ENCODE results near the gene RALGPS2.
"Not testable (repeated sequence)": the region's sequence is repeated elsewhere in the genome, so short reads cannot be mapped to it uniquely, and the experiment has no call there.

The RALGPS2 gene

DNA sequence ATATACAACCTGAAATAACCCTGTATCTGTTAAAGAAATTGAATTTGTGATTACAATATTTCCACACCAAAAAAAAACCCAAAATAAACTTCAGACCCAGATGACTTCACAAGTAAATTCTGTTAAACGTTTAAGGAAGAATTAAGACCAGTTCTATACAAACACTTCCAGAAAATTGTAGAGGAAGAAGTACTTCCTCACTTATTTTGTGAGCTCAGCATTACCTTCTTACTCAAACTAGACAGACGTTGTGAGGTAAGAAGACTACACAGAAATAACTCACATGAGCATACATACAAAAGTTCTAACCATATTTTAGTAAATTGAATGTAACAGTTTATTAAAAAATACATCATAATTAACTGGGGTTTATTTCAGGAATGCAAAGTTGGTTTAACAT lies 18.8 kb downstream of the RALGPS2 start:
- DNase-seq (ENCODE audit: low read depth), result no peak
- TF ChIP-seq, protein P1, sequence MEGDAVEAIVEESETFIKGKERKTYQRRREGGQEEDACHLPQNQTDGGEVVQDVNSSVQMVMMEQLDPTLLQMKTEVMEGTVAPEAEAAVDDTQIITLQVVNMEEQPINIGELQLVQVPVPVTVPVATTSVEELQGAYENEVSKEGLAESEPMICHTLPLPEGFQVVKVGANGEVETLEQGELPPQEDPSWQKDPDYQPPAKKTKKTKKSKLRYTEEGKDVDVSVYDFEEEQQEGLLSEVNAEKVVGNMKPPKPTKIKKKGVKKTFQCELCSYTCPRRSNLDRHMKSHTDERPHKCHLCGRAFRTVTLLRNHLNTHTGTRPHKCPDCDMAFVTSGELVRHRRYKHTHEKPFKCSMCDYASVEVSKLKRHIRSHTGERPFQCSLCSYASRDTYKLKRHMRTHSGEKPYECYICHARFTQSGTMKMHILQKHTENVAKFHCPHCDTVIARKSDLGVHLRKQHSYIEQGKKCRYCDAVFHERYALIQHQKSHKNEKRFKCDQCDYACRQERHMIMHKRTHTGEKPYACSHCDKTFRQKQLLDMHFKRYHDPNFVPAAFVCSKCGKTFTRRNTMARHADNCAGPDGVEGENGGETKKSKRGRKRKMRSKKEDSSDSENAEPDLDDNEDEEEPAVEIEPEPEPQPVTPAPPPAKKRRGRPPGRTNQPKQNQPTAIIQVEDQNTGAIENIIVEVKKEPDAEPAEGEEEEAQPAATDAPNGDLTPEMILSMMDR (conservative IDR thresholded peaks at IDR 0.05; ENCODE audit: low read depth, low read length), result no peak
- no peak overlapping the region for H3K4me3 ChIP-seq (ENCODE audit: low read depth, low read length)

DNA sequence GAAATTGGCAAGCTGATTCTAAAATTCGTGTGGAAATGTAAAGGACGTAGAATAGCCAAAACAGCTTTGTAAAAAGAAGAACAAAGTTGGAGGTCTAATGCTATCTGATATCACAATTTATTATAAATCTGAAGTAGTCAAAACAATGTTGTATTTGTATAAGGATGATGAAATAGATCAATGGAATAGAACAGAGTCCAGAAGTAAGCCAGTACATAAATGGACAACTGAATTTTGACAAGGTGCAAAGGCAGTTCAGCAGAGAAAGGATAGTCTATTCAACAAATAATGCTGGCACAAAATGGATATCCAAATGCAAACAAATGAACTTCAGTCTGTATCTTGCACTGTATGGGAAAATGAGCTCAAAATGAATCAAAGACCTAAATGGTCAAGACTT lies 20.2 kb downstream of the RALGPS2 start:
- TF ChIP-seq, protein P1 (conservative IDR thresholded peaks at IDR 0.05; ENCODE audit: low read depth, low read length), result no peak
- H3K4me3 ChIP-seq (ENCODE audit: low read depth, low read length), result no peak overlapping the region
- DNase-seq (ENCODE audit: low read depth), result no peak

DNA sequence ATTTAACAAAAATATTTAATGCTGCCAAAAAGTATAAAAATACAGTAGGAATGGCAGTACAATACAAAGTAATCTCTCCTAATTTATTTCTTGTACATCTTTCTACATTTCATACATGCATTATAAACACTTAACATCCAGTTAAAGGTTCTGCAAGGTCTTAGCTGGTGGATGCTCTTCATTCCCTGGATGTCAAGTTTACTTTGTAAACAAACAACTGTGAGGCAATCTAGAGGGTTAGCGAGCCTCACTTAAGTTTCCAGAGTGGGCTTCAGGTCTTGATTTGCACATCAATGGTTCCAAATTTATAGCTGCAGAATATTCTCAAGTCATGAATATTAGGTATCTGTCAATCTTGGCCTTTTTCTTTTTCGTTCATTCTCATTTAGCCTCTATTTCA lies 21.3 kb downstream of the RALGPS2 start:
- H3K4me3 ChIP-seq (ENCODE audit: low read depth, low read length), result no peak overlapping the region
- TF ChIP-seq, protein P1 (conservative IDR thresholded peaks at IDR 0.05; ENCODE audit: low read depth, low read length), result no peak
- DNase-seq (ENCODE audit: low read depth), result no peak

DNA sequence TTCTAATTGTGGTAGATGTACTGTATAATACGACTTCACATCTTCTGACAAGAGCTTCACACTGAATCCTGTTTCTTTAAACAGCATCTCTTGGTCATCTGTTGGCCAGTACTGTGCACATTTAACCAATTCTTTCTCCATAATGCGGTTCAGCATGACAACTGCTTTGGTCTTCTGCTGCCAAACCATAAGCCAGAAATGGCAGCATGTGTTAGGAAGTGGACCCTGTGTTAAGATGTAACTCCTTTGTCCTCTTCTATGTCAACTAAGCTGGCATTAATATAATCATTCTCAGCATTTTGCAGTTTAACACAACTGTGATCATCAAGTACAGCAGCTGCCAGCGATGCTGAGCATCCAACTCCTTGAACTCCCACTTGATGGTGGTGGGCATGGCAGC lies 22.3 kb downstream of the RALGPS2 start:
- H3K4me3 ChIP-seq (ENCODE audit: low read depth, low read length); DNase-seq (ENCODE audit: low read depth): not testable (repeated sequence)

DNA sequence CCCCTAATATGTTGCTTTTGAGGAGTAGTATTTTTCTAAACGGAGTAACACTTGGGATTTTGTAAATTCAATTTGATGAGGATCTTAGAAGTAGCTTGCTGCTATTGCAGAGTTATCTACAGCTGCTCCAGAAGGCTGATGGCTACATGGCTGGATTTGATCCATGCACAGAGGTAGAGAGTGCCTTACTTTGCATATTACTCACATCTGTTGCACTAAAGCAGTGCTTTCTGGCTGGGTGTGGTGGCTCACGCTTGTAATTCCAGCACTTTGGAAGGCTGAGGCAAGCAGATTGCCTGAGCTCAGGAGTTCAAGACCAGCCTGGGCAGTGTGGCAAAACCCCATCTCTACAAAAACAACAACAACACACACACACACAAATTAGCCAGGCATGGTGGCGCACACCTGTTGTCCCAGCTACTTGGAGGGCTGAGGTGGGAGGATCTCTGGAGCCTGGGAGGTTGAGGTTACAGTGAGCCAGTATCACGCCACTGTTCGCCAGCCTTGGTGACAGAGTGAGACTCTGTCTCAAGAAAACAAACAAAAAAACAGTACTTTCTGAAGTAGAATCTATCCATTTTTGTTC lies 24.6 kb downstream of the RALGPS2 start:
- TF ChIP-seq, protein P1 (conservative IDR thresholded peaks at IDR 0.05; ENCODE audit: low read depth, low read length), result no peak
- DNase-seq (ENCODE audit: low read depth), result no peak
- no peak overlapping the region for H3K4me3 ChIP-seq (ENCODE audit: low read depth, low read length)

DNA sequence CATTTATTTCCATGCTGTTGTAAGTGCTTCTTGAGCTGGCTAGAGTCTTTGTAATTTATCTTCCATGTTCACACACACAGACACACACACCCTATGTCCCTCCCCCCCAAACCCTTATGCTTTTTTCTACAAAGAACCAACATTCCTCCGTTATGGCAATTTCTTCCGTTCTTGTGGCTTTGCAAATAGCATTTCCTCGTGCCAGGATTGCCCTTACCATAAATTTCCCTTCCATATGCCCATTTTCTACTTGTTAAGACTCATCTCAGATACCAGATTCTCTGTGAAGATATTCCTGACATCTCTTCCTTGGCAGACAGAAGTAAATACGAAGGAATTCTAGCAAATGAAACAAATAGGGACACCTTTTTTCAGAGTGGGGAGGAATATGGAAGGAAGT lies 26.0 kb downstream of the RALGPS2 start:
- H3K4me3 ChIP-seq (ENCODE audit: low read depth, low read length), result no peak overlapping the region
- DNase-seq (ENCODE audit: low read depth), result no peak
- TF ChIP-seq, protein P1 (conservative IDR thresholded peaks at IDR 0.05; ENCODE audit: low read depth, low read length), result no peak

DNA sequence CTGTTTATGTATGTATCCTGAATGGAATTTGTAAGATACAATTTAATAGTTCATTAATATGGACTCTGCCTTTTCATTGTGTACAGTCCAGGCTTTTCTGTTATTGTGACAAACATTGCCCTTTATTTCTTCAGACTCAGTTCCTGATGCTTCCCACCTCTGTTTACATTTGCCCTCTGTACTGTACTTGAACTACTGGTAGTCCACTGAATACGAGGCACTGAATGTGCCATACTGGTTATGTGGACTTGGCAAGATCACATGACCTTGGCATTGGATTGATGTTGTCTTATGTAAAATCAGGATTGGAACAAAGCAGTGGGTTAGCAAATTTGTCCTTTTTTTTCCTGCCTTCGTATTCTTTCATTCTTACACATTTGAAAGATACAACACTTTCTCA lies 27.8 kb downstream of the RALGPS2 start:
- TF ChIP-seq, protein P1 (conservative IDR thresholded peaks at IDR 0.05; ENCODE audit: low read depth, low read length), result no peak
- DNase-seq (ENCODE audit: low read depth), result no peak
- H3K4me3 ChIP-seq (ENCODE audit: low read depth, low read length), result no peak overlapping the region

DNA sequence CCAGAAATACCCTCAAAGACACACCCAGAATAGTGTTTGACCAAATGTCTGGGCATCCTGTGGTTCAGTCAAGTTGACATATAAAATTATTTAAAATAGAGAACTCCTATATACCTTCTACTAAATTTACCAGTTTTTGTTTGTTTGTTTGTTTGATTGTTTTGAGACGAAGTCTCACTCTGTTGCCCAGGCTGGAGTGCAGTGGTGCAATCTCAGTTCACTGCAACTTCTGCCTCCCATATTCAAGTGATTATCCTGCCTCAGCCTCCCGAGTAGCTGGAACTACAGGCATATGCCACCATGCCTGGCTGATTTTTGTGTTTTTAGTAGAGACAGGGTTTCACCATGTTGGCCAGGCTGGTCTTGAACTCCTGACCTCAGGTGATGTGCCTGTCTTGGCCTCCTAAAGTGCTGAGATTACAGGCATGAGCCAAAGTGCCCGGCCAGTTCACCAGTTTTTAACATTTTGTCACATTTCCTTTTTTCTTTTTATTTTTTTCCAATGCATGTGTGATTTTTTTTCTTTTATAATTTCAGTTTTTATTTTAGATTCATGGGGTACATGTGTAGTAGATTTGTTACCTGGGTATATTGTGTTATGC lies 29.7 kb downstream of the RALGPS2 start:
- DNase-seq (ENCODE audit: low read depth); H3K4me3 ChIP-seq (ENCODE audit: low read depth, low read length): not testable (repeated sequence)

All from choroid plexus epithelial cell (primary cell).